GM12878 (cell line): ENCODE results near the gene CIRBP. TPM values are rescaled to one million over a fixed set of nuclear protein-coding genes. Genes with fewer than 3 reads are reported as not detected.

ENCODE experiments used
- ATF3 ChIP-seq: IDR thresholded peaks from 2 replicates; pipeline ENCODE4 v1.6.1; 2011; ENCODE audit warnings: low read depth, mild to moderate bottlenecking, low read length, moderate library complexity, borderline replicate concordance; ENCODE audit errors: extremely low read depth
- E2F4 ChIP-seq: IDR thresholded peaks from 2 replicates; pipeline ENCODE4 v1.6.1; 2012; ENCODE audit warnings: low read depth, low read length, improper control_type of control experiment
- FOXK2 ChIP-seq: fragments of 450-650 bp; IDR thresholded peaks from 2 replicates; pipeline ENCODE4 v1.6.1; 2017; ENCODE audit warnings: mild to moderate bottlenecking, moderate library complexity
- GABPA ChIP-seq: IDR thresholded peaks from 2 replicates; pipeline ENCODE4 v1.6.1; 2014; ENCODE audit warnings: antibody characterized with exemption, low read depth, mild to moderate bottlenecking, inconsistent platforms
- IKZF2 ChIP-seq, 2 experiments: fragments of 450-650 bp; IDR thresholded peaks; 2 replicates each; pipeline ENCODE4 v1.6.1; 2017; ENCODE audit warnings: mild to moderate bottlenecking in 2 of 2, moderate library complexity in 2 of 2
- NR2C1 ChIP-seq: fragments of 450-650 bp; IDR thresholded peaks from 2 replicates; pipeline ENCODE4 v1.6.1; 2017; ENCODE audit warnings: antibody characterized with exemption, mild to moderate bottlenecking, moderate library complexity
- ZBTB40 ChIP-seq: fragments of 450-650 bp; IDR thresholded peaks from 2 replicates; pipeline ENCODE4 v1.6.1; 2016; ENCODE audit warnings: mild to moderate bottlenecking, moderate library complexity, borderline replicate concordance
- polyA plus RNA-seq, 11 experiments: library from polyadenylated mRNA; depleted of rRNA in 4 of 11; unstranded in 6 of 11; stranded (reverse) in 5 of 11; fragments of >200 nt; fragmentation: Nextera tagmentation in 4 of 11; fragmentation: Illumina TruSeq in 1 of 11; extraction: Ambion mirVana in 4 of 11; extraction: Trizol in 1 of 11; gene quantifications; 1 replicate in 1 of 11; 2 replicates in 10 of 11; pipeline versions ENCODE4 v1.2.1 to v1.2.3, GENCODE V29; 2011 to 2016; ENCODE audit warnings: inconsistent platforms in 2 of 11, missing spikeins in 2 of 11, low read depth in 1 of 11
- total RNA-seq, 4 experiments: library from RNA; depleted of rRNA in 3 of 4; stranded (reverse); fragments of >200 nt in 3 of 4; fragmentation: Illumina TruSeq in 1 of 4; extraction: Trizol in 1 of 4; gene quantifications; 2 replicates each; pipeline versions ENCODE4 v1.2.1 to v1.2.3, GENCODE V29; 2013 to 2021

The CIRBP gene
- total and polyA plus RNA-seq, 10 of the 15 experiments (the other 5 are each of a cell fraction or from before 2014, with no cell fraction given) = 27.6 to 335 (median 229) TPM

GRCh38 chr19:1275976-1276627 lies 7.0 kb downstream of the CIRBP start (continued):
- TF ChIP-seq E2F4 (no peak), ATF3 (no peak), NR2C1 (no peak), GABPA (no peak), ZBTB40 (no peak), IKZF2 (IDR thresholded peaks at IDR 0.05) (peak; percentile 34 to 53; a peak in 2 of 4 replicates), FOXK2 (no peak)
